DMS 273 (cell line): ENCODE measurements around the gene EIF3I.

ENCODE experiments used
- DNase-seq: peaks from one replicate; lab custom pipeline; 2025; ENCODE audit not compliant: unreplicated experiment; lab: John Stamatoyannopoulos, UW

The EIF3I gene

DNA sequence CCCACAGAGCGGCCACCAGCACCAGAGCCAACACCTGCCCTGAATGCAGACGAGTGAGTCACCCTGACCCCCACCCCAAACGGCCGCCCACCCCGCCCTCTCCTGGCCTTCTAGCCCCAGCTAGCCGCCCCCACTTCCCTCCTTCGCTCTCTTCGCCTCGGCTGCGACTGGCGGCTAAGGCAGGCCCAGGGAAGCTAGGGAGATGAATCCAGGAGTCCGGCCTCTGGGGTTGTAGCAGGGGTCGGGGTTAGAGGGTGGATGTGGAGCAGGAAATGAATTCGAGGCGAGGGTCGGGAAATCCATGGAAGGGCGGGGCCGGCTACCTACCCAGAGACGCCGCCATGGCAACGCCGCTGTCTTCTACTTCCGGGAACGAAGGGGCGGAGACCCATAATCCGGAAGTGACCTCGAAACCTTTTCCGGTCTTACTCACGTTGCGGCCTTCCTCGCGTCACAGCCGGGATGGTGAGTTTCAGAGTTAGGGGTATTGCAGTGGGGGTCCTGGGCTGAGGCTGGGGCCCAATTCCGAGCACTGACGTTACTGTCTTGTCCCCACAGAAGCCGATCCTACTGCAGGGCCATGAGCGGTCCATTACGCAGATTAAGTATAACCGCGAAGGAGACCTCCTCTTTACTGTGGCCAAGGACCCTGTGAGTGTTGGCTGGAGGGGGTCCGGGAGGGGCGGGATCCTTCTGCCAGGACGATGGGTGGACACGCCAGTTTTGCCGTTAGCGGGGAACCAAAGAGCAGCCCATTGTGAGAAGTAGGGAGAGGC, at the start of gene EIF3I, which contains the start of gene TMEM234:
Gene EIF3I (plus strand): TSS at position 428 of the 776 bp plus-strand sequence. CDS start 35 bp downstream, at position 463.
Gene TMEM234 (minus strand): TSS at position 374 of the 776 bp plus-strand sequence. CDS start 31 bp downstream, at position 343.
- peak; percentile 97 for DNase-seq

DNA sequence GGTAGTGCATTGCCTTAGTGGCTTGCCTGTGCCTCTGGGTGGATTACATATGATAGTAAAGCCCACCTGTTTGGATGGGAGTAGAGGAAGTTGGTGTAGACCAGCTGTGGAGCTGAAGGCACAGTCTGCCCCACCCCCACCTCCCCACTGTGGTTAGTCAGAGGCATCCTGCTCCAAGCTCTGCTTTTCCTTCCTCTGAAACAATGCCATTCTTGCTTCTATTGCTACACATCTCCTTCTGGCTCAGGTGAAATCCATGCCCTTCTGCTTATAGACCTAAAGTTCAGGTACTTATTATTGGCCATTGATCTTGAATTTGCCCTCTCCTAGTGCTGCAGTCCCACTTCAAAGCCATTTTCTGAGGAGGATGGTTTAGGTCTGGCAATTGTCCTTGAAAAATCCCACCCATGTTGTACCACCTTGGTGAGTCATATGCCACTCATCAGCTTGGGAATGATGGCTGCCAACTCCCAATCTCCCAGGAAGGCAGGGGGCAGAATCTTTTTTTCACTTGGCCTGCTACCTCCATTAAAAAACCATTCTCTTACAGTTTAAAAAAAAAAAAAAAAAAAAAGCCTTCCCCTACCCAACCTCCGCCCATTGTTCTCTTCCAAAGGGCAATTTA, 49.5 kb upstream of the EIF3I start:
- DNase-seq, result no peak

DNA sequence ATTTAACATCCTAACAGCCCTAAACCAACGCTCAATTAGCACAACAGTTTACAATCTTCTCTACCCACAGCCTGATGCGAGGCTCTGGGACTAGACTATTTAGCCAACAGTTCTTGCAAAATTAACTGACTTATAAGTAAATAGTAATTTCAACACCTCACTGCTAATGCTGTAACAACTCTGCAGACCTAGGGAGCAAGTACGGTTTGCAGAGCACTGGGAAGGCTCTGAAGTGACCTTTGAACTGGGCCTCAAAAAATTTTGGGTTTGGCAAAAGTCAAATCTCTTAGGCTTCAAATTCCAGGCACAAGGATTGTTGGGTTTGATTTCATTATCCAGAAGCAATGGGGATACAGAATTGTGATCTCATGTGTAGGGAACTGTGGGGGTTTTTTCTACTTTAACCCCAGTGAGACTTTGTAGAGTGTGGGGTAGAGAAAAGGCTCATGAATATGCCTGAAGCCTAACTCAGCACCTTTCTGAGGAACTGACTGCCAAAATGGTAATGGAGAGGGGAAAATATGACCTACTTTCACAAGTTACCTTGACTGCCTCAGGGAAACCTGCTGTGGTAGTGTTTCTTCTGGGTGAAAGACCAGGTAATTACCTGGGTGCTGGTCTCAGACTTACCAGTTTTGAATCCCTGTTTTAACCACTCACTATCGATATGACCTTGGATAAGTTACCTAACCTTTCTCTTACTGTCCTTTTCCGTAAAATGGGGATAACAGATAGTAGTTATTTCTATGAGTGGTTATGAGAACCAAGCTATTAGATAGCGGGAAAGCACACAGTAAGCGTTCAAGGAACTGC, 43.6 kb upstream of the EIF3I start:
- no peak for DNase-seq

DNA sequence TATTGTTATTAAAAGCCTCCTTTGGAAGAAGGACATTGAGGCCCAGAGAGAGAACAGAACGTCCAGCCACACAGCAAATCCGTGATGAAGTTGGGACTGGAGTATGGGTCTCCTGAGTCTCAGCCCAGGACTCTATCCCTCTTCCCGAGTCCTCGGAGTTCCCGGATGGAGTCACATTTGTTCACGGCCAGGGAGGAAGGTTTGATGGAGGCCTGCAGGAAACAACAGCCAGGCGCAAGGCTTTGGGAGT, 43.1 kb upstream of the EIF3I start:
- no peak for DNase-seq

DNA sequence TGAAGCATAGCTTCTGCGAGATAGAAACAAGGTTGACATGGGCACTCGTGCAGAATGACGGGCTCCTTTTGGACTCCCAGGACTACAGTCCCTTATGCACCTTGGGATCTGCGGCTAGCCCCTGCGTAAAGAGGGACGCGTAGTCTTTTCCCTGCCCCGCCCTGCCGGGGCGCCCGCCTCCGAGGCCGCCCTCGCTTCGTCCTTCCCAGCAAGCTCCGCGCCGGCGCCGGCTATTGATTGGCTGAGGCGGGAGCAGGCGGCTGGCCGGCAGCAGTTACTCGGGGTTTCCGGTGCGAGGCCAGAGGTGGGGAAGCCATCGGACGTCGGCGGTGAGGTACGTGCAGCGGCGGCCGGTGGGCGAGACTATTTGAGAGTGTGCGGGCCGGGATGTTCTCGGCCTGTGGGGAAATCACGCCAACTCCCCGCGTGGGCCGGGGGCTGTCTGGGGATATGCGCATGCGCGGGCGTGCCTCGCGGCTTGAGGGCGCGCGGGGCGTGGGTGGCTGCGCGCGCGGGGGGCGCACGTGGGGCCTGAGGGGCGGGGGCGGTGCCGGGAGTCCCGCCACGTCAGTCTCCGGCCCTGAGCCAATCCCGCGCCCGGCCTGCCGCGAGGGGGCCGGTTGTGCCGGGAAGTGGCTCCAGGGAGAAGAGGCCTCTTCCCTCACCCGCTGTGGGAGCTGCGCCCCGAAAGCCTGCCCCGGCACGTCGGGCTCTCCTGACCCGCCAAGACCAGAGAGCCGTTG, 42.6 kb upstream of the EIF3I start, which contains the start of gene TXLNA:
Gene TXLNA (plus strand): TSS at position 233 of the 743 bp plus-strand sequence. CDS start 671 bp downstream, outside the sequence.
- DNase-seq, result peak; percentile 94

DNA sequence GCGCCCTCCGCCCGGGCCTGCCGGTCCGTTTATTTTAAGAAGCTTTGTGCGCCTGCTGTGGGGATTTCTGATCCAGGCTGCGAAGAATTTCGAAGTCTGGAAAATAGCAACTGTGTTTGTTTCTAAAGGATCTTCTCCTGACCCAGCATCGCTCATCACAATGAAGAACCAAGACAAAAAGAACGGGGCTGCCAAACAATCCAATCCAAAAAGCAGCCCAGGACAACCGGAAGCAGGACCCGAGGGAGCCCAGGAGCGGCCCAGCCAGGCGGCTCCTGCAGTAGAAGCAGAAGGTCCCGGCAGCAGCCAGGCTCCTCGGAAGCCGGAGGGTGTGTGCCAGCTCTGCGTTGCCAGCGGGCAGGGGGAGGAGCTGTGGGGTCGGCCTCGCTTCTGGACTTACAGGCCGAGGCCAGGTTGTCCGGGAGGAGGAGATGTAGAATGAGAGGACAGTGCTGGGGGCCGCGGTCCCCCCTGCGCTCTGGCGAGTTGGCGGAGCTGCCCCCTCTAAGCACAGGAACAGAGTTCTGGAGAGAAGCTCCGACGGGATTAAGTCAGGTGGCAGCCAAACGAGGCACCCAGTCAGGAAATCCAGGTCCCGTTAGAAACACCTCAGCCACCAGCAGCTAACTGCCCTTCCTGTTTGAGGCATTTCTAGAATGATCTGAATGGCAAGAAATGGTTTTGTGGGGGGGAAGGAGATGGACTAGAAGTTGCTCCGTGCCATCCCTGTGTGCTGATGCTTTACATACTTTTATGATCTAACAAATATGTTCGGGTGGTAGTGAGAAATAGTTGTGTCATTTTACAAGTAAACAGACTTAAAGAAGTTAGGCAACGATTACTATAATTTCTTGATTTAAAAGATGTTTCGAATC, 41.8 kb upstream of the EIF3I start:
- peak; percentile 83 for DNase-seq

DNA sequence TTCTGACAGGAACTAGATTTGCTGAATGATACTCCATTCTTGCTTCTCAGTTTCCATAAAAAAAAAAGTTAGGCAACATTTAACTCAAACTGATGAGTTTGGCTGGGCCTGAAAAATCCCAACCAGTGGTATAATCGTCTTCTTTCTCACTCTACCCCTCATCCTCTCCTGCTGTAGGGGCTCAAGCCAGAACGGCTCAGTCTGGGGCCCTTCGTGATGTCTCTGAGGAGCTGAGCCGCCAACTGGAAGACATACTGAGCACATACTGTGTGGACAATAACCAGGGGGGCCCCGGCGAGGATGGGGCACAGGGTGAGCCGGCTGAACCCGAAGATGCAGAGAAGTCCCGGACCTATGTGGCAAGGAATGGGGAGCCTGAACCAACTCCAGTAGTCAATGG, 41.1 kb upstream of the EIF3I start:
- DNase-seq, result no peak

DNA sequence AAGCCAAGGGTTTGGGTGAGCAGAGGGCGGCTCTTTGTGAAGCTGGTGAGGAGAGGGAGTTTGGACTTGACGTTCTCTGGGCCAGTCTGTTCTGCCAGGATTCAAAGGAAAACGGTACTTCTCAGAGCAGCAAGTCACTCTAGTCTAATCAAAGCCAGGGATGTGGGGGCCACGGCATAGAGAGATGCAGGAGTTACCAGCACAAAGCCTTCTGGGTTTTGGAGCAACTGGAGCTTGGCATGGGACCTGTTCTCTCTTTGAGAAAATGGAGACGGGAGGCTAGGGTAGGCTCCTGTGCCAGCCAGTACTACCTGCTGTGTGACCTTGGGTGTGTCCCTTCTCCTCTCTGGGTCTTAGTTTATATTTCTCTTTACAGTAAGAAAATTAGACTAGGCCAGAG, 40.6 kb upstream of the EIF3I start:
- no peak for DNase-seq

DNA sequence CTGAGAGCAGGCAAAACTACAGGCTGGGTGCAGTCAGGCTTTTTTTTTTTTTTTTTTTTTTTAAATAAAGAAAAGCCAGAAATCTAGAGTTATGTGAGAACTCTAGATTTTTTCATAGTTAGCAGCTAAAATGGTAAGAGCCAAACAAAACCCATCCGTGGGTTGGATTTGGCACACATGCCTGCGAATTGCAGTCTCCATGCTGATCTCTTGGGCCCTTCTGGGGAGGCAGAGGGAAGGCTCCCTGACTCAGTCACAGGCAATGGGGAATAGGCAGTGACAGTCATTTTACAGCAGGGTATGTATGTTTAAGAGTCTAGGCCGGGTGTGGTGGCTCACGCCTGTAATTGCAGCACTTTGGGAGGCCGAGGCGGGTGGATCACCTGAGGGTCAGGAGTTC, 40.1 kb upstream of the EIF3I start:
- DNase-seq, result no peak

DNA sequence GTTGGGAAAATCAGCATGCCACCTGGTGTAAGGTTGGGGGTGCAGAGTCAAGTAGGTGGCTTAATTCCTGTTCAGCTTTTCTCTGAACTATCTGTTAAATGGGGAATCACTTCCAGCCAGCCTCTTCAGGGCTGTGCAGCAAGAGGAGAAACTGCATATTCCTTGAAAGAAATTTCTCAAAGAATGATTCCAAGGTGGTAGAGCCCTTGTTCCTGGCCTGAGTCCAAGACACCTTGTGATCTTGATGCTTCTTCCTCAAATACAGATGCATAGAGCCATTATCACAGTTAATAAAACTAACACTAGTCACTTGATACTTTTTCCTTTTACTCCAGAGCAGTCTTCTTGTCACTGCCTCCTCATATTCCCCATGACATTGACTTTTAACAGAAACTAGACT, 37.6 kb upstream of the EIF3I start:
- no peak for DNase-seq

DNA sequence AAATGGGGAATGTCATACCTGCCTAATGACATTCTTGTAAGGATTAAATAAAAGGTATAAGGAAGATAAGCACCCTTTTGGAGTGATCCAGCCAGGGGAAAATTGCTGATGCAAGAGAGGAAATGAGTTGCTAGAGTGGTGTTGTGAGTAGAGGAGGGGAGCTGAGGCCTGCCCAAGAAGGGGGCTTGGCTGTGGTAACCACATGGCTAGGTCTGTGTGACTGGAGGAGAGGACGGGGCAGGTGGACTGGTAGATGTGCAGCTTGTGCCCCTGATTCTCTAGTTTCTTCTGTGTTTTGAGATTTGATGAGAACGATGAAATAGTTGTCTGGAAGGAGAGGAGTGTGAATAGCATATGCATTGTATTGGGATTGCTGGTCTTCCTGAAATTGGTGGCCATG, 36.1 kb upstream of the EIF3I start:
- DNase-seq, result no peak

DNA sequence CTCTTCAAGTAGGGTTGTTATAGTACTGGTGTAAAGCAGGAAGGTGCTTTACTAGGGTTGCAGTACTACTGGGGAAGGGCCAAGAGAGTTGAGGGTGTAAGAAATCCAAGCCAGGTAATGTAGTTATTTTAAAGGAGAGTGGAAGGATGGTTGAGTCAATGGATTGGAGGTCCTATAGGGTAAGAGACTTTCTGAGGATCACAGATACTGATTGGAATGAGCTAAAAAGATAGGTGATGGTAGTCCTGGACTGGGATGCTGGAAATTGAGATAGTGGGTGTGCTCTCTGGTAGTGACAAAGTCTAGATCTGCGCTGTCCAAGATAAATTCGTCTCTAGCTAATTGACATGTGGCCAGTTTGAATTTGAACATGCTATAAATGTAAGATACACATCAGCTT, 35.7 kb upstream of the EIF3I start:
- no peak for DNase-seq

DNA sequence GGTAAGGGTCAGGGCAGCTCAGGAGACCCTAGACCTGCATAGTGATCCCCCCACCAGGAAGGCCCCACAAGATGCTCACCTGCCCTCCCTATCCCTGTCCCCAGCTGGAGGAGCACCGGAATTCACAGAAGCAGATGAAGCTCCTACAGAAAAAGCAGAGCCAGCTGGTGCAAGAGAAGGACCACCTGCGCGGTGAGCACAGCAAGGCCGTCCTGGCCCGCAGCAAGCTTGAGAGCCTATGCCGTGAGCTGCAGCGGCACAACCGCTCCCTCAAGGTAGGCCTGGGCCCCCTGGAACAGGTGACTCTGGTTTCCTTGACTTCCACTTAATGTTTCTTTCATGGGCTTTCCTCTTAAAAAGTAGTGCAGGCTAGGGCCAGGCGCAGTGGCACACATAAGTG, 34.4 kb upstream of the EIF3I start:
- DNase-seq, result no peak

DNA sequence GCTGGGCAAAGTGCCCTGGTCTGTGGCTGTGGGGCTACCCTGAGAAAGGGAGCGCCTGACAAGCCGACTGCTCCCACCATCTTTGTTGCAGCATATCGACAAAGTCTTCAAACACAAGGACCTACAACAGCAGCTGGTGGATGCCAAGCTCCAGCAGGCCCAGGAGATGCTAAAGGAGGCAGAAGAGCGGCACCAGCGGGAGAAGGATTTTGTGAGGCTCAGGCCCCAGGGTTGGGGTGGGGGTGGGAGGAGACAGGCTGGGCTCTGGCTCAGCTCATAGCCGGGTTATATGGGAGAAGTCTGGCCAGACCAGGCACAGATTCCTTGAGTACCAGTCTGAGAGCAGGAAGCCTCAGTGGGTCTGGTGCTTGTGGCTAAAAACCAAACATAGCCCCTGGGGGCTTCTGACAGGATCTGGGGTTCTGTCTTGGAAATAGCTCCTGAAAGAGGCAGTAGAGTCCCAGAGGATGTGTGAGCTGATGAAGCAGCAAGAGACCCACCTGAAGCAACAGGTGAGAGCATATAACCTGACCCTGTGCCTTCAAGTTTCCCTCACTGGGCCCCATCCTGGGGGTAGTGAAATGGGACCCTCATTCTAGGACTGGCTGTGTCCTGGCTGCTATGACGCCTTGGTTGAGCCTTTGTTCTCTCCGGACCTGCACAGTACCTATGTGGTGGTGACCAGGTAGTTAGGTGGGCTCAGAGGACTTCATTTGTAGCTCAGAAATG, 29.8 kb upstream of the EIF3I start:
- no peak for DNase-seq

DNA sequence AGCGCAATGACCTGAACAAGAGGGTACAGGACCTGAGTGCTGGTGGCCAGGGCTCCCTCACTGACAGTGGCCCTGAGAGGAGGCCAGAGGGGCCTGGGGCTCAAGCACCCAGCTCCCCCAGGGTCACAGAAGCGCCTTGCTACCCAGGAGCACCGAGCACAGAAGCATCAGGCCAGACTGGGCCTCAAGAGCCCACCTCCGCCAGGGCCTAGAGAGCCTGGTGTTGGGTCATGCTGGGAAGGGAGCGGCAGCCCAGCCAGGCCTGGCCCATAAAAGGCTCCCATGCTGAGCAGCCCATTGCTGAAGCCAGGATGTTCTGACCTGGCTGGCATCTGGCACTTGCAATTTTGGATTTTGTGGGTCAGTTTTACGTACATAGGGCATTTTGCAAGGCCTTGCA, 27.2 kb upstream of the EIF3I start:
- DNase-seq, result no peak

DNA sequence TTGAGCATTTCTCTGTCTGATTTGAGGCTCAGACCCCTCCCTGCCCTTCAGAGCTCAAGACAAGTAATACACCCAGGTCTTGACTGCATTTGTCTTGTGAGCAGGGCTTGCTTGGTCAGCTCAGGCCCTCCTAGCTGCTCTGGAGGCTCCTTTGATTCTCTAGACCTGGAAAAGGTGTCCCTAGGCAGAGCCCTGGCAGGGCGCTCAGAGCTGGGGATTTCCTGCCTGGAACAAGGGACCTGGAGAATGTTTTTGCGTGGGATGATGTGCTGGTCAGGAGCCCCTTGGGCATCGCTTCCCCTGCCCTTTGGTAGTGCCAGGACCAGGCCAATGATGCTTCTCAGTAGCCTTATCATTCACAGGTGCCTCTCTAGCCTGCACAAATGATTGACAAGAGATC, 26.7 kb upstream of the EIF3I start:
- no peak for DNase-seq

DNA sequence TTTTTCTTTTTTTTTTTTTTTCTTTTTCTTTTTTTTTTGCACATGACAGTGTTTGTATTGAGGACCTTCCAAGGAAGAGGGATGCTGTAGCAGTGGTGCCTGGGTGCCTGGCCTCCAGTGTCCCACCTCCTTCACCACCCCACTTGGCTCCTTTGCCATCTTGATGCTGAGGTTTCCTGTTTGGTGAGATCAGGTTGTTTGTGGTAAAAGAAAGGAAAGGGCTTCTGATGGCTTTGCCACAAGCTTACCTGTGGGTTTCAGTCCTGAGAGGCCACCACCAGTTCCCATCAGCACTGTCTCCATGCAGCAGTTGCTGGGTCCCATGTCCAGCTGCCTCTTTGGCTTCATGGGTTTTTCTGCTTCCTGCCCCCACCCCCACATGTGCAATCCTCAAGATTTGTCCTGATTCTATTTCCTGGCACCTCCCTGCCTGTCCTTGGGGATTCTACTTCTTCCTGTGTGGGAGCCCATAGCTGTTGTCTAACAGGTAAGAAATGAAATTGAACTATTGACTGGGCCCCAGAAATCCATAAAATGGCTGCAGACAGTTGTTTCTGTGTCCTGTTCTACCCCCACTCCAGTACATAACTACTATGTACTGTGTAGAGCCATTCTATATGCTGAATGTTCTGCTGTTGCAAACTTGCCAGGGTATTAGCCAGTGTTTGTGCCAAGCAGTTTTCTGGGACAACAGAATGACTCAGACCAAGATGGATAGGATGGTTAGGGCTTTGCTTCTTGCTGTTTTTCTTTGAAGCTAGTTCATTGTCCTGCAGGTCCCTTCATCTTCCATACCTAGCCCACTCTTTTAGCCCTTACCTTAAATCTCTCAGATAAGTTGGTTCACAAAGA, 26.0 kb upstream of the EIF3I start:
- DNase-seq, result no peak

DNA sequence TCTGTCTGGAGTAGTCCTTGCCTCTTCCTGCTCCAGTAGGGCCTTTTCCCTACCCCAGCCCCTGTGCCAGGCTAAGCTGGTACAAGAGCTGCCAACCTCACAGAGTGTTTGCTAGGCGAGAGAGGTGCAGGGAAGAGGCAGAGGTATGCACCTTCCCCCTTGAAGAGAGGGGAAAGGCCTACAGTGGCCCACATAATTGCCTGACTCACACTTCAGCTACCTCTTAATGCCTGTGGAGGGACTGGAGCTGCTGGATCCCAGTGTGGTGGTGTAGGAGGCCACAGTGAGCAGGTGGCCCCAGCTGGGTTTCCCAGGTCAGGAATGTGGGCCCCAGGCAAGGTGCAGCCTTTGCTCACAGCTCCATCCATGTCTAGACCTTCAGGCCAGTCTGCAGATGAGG, 25.1 kb upstream of the EIF3I start:
- DNase-seq, result no peak

DNA sequence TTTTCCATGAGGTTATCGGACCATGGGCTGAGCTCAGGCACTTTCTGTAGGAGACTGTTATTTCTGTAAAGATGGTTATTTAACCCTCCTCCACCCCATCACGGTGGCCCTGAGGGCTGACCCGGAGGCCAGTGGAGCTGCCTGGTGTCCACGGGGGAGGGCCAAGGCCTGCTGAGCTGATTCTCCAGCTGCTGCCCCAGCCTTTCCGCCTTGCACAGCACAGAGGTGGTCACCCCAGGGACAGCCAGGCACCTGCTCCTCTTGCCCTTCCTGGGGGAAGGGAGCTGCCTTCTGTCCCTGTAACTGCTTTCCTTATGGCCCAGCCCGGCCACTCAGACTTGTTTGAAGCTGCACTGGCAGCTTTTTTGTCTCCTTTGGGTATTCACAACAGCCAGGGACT, 24.4 kb upstream of the EIF3I start:
- DNase-seq, result peak; percentile 35
